Fibroblast of gingiva (primary cell): ENCODE data around the gene CT47B1.
"Not testable (repeated sequence)": the region's sequence is repeated elsewhere in the genome, so short reads cannot be mapped to it uniquely, and the experiment has no call there.

Experiments used
- DNase-seq: peaks from one replicate; pipeline ENCODE4 v3.0.0-alpha.2; 2011; ENCODE audit warnings: low read depth

The CT47B1 gene

DNA sequence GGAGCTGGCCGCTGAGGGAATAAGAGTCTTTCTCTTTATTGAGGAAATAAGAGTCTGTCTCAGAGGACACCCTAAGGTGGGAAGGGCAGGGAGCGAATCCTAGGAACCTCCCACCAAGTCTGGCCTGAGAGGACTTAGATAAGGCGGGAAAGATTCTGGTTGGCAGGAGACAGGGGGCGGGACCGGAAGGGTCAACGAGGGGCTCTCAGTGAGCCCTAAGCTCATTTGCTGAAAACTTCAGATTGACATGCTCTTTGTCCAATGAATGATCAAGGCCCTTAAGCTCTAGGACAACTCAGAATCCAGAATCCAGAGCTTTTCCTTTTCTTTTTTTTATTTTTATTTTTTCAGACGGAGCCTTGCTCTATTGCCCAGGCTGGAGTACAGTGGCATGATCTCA is at the start of gene CT47B1:
TSS of gene CT47B1 (minus strand) at position 101 of the 400 bp plus-strand sequence. CDS start 196 bp downstream, outside the sequence.
- not testable (repeated sequence) for DNase-seq

DNA sequence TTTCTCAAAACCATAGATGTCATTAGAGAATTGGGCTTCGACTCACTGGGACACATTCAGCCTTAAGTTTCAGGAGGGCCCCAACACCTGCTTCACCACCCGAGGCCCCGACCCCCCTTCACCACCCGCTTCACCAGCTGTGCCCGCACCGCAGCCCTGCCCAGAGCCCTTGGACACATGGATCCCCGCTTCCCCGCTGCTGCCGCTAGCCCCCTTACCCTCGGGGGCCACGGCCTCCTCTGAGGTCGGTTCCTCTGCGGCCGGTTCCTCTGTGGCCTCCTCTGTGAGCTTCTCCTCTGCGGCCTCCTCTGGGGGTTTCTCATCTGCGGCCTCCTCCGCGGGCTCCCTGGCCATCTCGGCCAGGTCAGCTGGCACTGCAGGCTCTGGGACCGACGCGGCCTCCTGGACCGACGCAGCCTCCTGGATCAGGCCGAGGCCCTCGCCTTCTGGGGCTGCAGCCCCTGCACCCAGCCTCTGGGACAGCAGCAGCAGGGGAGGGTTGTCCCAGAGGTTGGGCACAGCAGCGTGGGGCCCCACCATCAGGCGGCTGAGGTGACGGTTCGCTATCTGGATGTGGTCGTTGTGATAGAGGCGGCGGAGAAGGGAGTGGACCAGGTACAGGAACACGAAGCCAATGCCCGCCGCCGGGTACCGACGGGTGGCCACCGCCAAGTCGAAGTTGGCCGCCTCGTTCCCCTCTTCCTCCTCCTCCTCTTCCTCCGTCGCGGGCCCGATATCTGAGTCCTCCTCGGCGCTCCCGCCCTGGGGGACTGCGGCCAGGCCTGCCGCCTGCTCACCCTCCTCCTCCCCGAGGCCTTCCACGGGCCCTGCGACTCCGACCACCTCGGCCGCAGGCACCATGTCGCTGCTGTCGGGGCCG is 748 bp downstream of the CT47B1 start:
- DNase-seq, result no peak

DNA sequence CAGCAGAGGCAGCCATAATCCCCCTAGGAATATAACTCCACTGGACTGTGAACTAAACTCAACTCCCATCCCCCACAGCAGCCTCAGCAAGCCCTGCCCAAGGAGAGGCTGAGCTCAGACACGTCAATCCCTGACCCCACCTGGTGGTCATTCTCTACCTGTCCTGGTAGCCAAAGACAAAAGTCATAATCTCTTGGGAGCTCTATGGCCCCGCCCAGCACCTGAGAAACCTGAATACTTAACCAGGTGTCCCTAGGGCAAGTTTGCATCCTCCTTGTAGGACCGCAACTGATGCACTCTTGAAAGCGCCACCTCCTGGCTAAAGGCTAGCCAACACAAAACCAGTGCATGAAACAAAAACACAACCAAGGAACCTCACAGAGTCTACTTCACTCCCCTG is 18.4 kb downstream of the CT47B1 start:
- no peak for DNase-seq

DNA sequence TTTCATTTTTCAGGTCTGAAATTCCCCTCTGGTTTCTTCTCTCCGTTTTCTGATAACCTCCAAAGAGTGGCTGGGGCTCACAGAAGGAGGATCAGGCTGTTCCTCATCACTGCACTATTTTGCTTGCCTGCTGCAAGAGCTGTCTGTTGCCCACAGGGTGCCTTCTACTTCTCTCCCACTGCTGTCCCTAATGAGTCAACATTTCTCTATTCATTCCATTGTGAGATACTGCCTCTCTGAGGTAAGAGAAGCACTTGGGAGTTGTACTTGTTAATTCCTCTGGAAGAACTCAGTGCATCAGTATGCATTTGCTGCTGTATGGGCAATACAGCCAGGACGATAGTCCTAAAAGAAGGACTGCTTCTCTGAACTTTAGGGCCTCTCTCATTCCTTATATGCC is 34.8 kb downstream of the CT47B1 start:
- DNase-seq, result peak; percentile 39

DNA sequence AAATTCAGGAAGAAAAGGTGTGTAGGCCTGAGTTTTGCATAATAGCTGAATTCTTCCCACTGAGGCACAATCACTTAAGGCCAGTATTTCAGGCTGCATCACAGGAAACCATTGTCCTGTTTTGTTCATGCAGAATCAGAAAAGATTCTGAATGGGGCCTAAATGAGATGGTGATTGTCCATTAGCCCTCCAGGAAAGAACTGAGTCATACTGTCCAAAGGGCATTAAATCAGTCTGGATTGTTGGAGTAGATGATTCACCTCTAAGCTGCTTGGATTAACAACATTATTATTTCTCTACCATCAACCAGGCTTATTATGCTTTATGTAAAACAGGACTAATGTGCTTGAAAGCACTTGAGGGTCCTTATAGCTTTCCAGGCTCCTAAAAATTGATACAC is 36.2 kb downstream of the CT47B1 start:
- no peak for DNase-seq

DNA sequence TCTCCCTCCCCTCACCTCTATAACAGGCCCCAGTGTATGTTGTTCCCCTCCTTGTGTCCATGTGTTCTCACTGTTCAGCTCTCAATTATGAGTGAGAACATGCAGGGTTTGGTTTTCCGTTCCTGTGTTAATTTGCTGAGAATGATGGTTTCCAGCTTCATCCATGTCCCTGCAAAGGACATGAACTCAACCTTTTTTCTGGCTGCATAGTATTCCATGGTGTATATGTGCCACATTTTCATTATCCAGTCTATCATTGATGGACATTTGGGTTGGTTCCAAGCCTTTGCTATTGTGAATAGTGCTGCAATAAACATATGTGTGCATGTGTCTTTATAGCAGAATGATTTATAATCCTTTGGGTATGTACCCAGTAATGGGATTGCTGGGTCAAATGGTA is 48.5 kb downstream of the CT47B1 start:
- DNase-seq, result not testable (repeated sequence)

DNA sequence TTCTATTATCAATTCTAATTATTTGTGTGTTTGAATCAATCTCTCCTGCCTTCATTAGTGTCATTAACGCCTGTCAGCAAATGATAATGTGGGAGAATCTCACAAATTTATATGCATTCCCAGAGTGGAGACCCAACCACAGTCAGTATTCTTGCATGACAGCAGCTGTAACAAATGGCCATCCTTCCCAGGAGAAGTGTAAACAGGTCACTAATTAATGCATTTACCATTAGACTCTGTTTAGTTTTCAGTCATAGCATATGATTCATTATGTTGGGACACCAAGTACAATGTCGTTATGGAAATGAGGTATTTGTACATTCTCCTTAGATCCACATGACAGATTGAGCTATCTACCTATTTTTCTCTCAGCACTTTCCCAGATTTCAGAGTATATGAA is 50.5 kb downstream of the CT47B1 start:
- no peak for DNase-seq

DNA sequence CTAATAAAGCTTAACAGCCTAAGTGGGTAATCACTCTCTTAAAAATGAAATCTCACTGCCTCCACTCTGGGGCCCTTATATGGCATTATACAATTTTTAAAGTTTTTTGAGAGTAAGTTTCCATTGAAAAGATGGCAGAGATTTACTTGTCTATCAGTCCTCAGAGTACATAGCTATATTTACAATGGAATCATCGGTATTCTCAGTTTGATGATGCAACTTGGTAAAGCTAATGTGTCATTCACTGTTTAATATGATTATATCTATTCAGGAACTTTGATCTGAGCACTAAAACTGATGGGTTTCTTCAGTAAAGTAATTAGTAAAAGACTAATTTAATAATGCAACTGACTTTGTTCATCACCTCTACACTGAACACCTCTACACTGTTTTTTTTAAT is 51.6 kb downstream of the CT47B1 start:
- peak; percentile 1 for DNase-seq

DNA sequence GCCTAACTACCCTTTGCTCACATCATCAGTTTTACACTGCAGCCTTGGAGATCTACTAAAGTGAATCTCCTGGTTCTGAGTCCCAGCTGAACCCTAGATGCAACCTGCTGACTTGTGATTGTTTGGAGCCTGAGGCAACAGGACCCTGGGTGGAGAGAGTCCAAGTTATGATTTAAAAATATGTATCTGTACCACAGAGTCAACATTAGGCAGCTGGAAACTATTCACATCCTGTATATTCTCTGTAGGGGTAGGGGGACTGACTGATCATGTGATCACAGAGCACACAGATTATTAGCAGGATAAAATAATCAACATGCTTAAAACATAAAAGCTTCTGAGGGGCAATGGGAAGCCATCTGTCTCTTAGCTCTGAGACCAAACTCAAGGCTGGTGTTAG is 52.1 kb downstream of the CT47B1 start:
- peak; percentile 5 for DNase-seq
